Activated T-cell treated with anti-CD3 and anti-CD28 coated beads, Interleukin-2, amount 50 U/mL, for 1 hour (primary cell): ENCODE data around the gene IST1.

Source experiments
- DNase-seq: peaks from one replicate; pipeline ENCODE4 v3.0.0-alpha.2; 2020

The IST1 gene

DNA sequence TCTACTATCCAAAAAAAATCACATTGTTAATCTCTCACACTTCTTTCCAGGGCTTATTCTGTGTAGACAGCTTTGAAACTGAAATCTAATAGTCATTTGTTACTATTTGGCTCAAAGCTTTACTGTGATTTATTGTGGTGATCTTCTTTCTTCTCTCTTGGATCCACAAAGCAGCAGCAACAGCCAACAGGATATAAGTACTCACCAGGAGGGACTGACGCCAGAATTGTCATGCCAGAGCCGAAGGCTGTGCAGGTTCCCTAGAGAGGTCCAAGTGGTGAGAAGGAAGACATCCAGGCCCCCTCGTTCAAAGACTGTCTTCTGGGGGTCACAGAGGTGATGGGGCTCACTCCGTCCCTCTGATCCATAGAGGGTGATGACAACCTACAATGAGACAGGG is 71.6 kb downstream of the IST1 start:
- no peak for DNase-seq

DNA sequence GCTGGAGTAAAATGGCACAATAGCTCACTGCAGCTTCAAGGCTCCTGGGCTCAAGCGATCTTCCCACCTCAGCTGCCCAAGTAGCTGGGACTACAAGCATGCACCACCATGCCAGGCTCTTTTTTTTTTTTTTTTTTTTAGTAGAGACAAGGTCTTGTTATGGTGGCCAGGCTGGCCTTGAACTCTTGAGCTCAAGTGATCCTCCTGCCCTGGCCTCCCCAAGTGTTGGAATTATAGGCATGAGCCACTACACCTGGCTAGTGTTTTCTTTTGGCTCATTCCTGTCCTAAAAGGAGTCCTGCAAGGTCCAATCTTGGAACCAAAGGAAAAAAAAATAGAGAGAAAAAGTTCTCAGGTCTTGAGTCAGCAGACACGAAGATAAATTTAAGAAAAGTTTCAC is 74.0 kb downstream of the IST1 start:
- no peak for DNase-seq

DNA sequence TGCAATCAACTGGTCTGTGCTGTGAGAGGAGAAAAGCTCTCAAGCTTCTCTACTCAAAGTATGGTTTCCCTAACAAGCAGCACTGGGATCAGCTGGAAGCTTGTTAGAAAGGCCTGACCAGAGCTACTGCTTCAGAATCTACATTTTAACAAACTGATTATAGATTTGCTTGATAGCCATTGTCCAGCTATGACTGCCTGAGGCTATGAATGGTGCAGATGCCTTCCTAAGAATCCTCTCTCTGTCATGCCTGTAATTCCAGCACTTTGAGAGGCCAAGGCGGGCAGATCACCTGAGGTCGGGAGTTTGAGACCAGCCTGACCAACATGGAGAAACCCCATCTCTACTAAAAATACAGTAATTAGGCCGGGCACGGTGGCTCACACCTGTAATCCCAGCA is 76.2 kb downstream of the IST1 start:
- DNase-seq, result no peak

GRCh38 chr16:71972356-71972755 is 77.0 kb downstream of the IST1 start:
- DNase-seq, result no peak

DNA sequence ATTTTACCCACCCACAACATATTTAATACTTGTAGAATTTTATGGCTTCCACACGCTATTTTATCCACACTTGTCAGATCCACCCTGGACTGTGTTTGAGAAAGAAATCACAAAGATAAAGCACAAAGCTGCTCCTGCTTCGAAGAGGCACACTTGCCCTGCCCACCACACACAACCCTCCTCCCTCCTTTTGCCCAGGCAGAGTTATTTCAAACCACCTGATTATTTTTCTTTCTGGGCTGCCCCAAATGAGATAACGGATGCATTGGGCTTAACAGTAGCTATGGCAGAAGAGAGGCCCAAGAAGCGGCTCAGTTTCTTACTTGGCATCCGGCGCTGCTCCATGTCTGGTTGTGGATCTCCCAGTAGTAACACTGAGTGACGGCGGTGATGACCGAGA is 77.7 kb downstream of the IST1 start:
- no peak for DNase-seq

DNA sequence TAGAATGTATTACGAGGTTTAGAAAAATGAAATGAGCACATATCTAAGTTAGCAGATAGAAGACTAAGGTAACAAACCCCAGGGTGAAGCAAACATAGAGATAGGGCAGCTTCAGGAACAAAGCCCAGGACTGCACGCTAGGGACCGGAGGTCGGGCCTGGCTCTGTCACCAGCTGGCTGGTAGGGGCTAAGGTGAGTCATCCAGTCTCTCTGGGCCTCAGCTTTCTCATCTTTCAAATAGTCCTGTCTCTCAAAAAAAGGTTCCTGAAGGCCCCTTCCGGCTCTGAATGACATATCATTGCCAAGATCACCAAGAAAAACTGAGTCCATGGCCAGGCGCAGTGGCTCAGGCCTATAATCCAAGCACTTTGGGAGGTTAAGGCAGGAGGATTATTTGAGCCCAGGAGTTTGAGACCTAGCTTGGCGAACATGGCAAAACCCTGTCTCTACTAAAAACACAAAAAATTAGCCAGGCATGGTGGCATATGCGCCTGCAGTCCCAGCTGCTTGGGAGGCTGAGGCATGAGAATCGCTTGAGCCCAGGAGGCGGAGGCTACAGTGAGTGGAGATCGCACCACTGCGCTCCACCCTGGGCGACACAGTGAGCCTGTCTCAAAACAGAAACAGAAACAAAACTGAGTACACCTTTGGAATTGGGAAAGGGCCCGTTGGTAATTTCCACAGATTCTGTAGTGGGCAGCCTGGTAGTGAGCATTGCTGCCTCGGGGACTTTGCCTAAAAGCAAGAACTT is 78.9 kb downstream of the IST1 start:
- no peak for DNase-seq
